NCI-H460 (cell line): Measurements from ENCODE around the gene SRD5A2. TPM values are rescaled to one million over a fixed set of nuclear protein-coding genes. Genes with fewer than 3 reads are reported as not detected.
"Not testable (repeated sequence)": the region's sequence is repeated elsewhere in the genome, so short reads cannot be mapped to it uniquely, and the experiment has no call there.

Source experiments
- DNase-seq: peaks from one replicate; pipeline ENCODE4 v3.0.0-alpha.2; 2016; ENCODE audit warnings: low read depth; ENCODE audit errors: extremely low read depth
- total RNA-seq: library from RNA; depleted of rRNA; stranded (reverse); fragments of >200 nt; shearing (Covaris generic); gene quantifications from 2 replicates; pipeline ENCODE4 v1.2.3, GENCODE V29; 2014

The SRD5A2 gene
- total RNA-seq, 1 experiment from 2014 or later = 0.05 TPM

- no peak for DNase-seq
Observed at GRCh38 chr2:31535768-31536167, 45.0 kb downstream of the SRD5A2 start.

- DNase-seq = no peak
Observed at GRCh38 chr2:31534636-31535035, 46.1 kb downstream of the SRD5A2 start.

- DNase-seq = no peak
Observed at GRCh38 chr2:31533036-31533435, 47.7 kb downstream of the SRD5A2 start.

GRCh38 chr2:31531101-31531500, 49.6 kb downstream of the SRD5A2 start:
- DNase-seq = no peak

- DNase-seq = no peak
Observed at GRCh38 chr2:31529256-31529655, 51.5 kb downstream of the SRD5A2 start.

- DNase-seq = no peak
Observed at GRCh38 chr2:31528823-31529222, 51.9 kb downstream of the SRD5A2 start.

GRCh38 chr2:31526946-31527732, 53.6 kb downstream of the SRD5A2 start:
- DNase-seq = no peak

- DNase-seq = no peak
Observed at GRCh38 chr2:31525876-31526275, 54.9 kb downstream of the SRD5A2 start.

- DNase-seq = no peak
Observed at GRCh38 chr2:31524592-31524991, 56.1 kb downstream of the SRD5A2 start.

GRCh38 chr2:31523871-31524492, 56.8 kb downstream of the SRD5A2 start:
- DNase-seq = peak; percentile 58

- DNase-seq = no peak
Observed at GRCh38 chr2:31522786-31523185, 58.0 kb downstream of the SRD5A2 start.

- DNase-seq = no peak
Observed at GRCh38 chr2:31517442-31518203, 63.1 kb downstream of the SRD5A2 start.

GRCh38 chr2:31515586-31515985, 65.2 kb downstream of the SRD5A2 start:
- DNase-seq = no peak

- DNase-seq = no peak
Observed at GRCh38 chr2:31513553-31513952, 67.2 kb downstream of the SRD5A2 start.

- DNase-seq = no peak
Observed at GRCh38 chr2:31511376-31511775, 69.4 kb downstream of the SRD5A2 start.

- DNase-seq = no peak
Observed at GRCh38 chr2:31505111-31505510, 75.6 kb downstream of the SRD5A2 start.

GRCh38 chr2:31504311-31504710, 76.4 kb downstream of the SRD5A2 start:
- DNase-seq = no peak

- not testable (repeated sequence) for DNase-seq
Observed at GRCh38 chr2:31496451-31496874, 84.3 kb downstream of the SRD5A2 start.

GRCh38 chr2:31489339-31489738, 91.4 kb downstream of the SRD5A2 start:
- not testable (repeated sequence) for DNase-seq

GRCh38 chr2:31483246-31483645, 97.5 kb downstream of the SRD5A2 start:
- DNase-seq = no peak

- DNase-seq = no peak
Observed at GRCh38 chr2:31476511-31477180, 104.1 kb downstream of the SRD5A2 start.
